HG03097 (cell line): ENCODE measurements around the gene MATK.

Experiments used
- ATAC-seq: cut with Tn5 transposase; IDR thresholded peaks from one replicate; pipeline ENCODE4 v1.9.1; 2021; ENCODE audit not compliant: unreplicated experiment, low FRiP score

MATK gene

GRCh38 chr19:3785938-3786824 is at the start of gene MATK:
Gene MATK, minus strand, starts transcription at chr19:3786381. Its CDS starts 1,246 bp downstream, at chr19:3785135.
- ATAC-seq: no peak

DNA sequence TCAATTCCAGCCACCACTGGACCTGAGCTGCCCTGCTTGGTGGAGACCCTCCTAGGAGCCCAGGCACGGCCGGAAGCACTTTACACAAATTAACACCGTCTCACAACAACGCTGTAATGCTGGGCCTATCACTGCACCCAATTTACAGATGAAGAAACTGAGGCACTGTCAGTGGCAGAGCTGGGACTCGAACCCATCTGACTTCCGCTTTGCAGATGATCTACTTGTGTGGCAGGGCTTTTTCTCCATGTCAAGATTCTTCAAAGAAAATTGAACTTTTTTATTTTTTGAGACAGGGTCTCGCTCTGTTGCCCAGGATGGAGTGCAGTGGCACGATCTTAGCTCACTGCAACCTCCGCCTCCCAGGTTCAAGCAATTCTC is 48.9 kb upstream of the MATK start:
- no peak for ATAC-seq

GRCh38 chr19:3834349-3835054 is 48.3 kb upstream of the MATK start:
- no peak for ATAC-seq

DNA sequence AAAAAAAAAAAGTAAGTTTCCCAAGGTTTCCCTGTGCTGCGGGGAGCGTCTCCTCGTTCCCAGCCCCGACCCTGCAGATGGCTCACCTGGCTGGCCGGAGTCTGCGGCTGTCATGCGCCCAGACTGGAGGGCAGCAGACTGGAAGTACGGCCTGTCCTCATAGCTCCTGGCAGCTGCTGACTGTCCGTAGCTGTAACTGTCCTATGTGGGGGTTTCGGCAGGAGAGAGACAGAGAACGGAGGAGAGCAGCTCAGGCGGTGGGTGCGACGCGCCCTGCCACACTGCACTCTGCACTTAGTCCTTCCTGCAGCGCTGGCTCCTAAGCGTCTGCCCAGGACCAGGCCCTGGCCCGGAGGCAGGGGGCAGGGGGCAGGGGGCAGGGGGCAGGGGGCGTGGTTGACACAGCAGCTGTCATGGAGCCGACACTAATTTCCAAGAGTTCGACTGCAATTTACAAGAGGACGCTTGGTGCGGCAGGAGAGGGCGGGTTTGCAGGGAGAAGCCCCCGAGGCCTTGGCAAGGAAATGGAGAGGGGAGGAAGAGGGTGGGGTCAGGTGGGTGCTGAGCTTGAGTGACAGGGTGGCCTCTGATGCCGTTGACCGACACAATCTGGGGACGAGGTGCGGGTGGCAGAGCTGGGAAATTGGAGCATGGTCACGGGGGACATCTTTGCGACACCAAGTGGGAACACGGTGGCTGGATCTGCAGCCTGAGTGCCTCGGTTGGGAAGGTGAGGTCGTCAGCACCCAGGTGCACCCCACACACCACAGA is 47.6 kb upstream of the MATK start:
- no peak for ATAC-seq

DNA sequence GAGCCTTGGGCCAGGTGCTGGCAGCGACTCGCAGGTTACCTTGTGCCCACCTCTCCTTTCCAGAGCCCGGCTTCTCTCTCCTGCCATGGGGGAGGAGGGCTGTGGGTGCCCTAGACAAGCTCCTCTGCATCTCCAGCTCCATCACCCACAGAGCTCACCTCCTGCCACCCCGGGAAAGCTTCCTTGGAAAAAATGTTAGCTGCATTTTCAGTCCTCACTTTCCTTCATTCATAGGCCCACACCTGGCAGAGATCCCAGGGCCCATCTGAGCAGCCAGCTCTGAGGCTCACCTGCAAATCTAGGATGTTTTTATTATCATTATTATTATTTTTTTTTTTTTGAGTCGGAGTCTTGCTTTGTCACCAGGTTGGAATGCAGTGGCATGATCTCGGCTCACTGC is 45.8 kb upstream of the MATK start:
- ATAC-seq: no peak

DNA sequence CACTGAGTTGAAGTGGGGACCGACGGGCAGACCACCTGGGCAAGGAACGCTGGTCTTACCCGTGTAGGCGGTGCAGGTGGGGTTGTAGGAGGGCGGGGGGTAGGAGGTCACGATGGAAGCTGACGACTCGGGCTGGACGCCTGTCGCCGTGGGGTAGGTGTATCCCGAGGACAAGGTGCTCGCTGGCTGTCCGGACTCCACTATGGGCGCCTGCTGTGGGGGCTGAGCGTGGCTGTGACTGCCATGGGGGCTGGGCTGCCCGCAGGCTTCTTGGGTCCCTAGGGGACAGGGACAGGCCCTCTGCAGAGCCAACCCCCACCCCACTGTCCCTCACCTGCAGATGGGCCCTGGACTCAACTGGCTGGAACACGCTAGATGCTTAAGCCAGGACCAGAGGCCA is 45.4 kb upstream of the MATK start:
- no peak for ATAC-seq

DNA sequence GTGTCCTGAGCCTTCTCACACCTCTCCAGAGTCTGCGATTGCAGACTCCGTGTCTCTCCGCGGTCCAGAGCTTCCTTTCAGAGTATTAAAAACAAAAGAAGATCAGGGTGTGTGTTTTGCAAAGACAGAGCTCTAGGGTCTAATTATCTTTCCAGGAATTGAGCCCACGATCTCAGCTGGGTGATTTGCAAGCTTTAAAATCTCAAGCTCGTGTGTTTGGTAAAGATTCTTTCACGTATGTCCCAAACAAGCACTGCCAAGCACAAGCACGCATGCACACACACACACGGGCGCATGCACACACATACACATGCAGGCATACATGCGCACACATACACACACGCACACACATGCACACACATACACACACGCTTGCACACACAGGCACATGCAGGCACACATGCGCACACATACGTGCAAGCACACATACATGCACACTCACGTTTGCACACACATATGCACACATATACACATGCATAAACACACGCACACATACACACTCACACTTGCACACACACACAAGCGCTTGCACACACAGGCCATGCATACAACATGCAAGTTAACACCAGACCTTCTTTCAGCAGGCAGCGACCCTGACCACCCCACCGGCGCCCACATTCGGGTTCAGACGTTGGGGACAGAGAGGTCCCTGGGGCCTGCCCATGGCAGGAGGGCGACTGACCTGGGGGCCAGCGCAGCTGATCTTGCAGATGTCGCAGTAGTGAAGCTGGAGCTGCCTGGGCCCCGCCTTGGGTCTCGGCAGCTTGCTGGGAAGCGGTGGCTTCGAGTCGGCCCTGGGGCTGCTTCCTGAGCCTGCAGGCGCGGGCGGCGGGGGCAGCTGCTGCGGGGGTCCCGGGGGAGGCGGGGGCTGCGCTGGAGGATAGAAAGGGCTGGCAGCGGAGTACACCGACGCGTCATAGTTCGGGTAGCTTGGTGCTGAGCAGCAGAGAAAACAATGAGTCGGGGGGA is 44.7 kb upstream of the MATK start:
- ATAC-seq: no peak

GRCh38 chr19:3827306-3827705 is 41.1 kb upstream of the MATK start:
- ATAC-seq: no peak

DNA sequence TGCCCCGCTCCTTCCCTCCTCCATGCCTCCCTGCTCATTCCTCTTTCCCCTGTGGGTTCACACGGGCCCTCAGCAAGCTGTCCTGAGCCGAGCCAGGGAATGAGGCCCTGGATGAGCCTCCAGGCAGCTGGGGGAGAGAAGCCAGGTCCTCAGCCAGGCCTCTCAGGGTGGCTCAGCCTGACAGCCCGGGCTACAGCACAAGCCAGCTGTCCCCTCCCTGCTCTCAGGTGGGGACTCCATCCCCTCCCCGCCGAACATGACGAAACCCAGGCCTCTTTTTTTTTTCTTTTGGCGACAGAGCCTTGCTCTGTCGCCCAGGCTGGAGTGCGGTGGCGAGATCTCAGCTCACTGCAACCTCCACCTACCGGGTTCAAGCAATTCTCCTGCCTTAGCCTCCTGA is 40.0 kb upstream of the MATK start:
- no peak for ATAC-seq

DNA sequence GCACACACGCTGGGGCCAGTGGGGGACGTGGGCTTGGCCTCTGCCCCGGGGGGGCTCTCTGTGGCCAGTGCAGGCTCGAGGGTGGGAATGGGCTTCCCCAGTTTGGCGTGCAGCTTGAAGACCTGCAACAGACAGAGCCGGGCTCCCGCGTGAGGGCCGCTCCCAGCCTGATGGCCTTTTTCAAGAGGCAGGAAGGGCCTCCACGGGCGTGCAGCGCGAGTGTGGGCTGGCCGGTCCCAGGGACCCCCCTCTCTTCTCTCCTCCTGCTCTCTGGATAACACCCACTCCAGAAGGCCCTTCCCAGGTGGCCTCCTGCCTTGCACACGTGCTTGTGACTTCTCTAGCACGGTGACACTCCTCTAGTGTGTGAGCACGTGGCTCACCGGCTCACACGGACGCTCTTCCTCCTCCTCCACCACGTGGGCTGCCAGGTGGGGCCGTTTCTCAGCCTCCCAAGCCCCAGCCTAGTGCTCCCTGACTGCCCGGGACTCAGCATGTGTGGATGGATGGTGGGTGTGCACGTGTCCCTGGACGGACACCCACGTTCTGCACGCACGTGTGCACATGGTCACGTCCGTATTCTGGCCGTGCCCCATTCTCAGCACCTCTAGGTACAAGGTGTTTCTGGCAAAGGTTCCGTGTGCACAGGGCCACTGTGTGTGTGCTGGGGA is 39.2 kb upstream of the MATK start:
- no peak for ATAC-seq

DNA sequence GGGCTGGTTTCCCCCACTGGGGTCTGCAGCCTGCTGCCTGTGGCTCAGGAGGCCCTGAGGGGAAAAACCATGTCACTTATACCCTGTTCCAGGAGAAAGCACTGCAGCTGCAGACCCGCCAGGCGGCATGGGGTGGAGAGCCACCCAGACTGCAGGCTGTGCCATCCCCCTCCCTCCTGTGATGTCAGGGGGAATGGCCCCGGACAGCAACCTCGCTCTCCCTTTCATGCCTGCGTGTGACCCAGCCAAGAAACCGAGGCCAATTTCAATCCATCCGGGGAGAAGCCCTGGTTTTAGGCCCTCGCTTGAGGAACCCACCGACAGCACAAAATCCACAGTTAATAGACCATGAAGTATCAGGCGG is 37.2 kb upstream of the MATK start:
- no peak for ATAC-seq

DNA sequence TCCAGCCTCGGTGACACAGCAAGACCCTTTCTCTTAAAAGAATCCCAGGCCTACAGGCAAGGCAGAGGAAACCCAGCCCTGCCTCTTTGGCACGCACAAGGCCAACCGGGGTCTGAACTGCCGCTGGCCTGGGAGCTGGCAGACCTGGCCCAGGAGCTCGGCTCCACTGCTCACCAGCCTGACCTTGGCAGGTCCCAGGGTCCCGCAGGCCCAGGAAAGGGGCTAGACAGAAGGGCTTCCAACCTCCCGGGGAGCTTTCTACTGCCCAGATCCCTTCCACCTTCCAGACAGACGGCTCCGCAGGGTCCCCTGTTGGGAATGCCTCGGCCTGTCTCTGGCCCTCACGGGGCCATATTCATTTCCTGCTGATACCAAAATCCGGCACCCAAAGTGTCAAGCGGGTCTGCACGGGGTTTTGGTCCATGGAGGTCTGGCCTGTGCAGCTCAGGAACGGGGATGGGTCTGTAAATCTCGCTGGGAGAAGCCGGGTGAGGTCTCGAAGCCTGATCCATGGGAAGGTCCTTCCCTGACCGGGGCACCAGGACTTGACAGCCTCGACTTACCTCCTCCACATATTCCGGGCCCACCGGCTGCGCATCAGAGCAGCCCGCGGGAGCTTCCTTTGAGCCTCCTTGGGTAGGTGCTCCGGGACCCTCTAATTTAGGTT is 36.6 kb upstream of the MATK start:
- ATAC-seq: no peak

DNA sequence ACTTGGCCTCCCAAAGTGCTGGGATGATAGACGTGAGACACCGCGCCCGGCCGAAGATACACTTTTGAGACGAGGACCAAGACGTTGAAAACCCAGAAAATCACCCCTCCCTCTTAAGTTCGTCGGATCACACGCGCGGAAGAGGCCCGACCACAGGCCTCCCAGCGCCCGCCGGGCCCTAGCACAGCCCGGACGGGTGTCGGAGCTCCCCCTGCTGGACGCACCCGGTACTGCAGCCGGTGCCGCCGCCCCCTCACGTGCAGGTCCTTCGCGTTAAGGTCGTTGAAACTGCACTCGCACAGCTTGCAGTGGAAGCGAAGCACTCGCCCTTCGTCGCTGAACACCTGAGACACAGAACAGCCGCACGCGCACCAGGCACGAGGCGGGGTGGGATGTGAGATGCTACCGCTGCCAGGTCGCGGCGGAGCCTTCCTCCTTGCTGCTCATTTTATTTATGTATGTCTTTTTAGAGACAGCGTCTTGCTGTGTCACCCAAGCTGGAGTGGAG is 35.7 kb upstream of the MATK start:
- ATAC-seq: no peak

DNA sequence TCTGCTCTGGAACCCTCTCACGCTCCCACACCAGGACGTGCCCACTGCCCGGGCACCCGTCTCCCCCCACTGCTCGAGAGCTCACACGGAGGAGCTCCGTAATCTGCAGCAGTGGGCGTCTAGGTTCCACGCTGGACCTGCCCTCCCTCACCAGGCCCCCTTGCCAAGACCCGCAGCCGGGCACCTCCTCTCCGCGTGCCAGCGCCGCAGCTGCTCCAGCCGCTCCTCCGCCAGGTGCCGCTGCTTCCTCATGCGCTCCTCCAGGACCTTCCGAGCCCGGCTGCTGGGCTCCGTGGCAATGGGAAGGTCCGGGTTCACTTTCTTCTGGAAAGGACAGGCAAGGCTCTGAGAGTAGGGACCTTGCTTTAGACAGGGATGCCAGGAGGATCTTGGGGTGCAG is 35.0 kb upstream of the MATK start:
- ATAC-seq: no peak

DNA sequence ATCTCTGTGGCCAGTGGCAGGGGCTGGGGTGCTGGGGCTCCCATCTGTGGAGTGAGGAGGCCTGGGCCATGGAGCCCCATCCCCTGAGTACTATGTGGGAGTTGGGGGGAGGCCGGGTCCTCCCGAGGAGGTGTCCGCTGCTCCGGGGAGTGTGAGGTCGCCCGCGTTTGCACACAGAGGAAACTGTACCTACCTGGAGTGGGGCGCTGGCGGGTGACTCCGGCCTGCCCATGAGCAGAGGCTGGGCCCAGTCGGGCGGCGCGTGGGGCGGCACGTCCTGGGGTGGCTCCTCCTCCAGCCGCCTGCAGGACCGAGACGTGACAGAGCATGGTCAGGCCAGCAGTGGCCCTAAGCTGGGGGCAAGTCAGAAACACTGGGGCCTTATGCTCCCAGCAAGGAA is 33.8 kb upstream of the MATK start:
- ATAC-seq: no peak

- ATAC-seq: no peak
Measured at GRCh38 chr19:3818918-3819317, 32.7 kb upstream of the MATK start.

DNA sequence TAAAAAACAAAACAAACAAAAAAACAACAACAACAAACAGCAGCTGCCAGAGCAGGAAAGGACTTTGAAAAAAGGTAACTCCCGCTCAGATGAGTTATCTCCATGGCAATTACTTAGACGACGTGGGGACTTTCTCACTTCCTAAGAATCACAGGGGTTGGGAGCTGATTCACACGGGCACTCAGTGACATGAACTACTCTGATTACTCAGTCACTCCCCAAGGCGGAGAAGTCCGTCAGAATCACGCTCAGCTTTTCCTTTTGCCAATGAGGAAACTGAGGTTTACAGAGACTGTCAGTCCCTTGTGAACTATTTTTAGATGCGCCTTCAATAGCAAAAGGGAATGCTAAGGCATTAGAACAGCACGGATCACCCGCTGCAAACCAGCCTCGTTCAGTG is 32.3 kb upstream of the MATK start:
- no peak for ATAC-seq

DNA sequence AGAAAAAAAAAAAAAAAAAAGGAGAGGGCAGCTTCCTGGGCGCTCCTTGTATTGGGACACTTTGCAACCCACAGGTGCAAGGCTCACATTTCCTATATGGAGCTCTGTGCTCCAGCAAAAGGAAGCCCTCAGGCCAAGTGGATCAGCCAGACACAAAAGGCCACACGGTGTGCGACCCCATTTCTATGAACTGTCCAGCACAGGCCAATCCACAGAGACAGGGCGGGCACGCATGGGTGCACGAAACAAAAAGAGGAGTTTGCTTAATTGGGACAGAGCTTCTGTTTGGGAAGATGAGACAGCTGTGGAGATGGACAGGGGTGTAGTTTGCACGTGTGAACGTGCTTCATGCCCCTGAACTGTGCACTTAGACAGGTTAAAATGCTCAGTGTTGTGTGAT is 31.6 kb upstream of the MATK start:
- no peak for ATAC-seq
